Measurements from ENCODE around the gene MED13L.

MED13L gene

DNA sequence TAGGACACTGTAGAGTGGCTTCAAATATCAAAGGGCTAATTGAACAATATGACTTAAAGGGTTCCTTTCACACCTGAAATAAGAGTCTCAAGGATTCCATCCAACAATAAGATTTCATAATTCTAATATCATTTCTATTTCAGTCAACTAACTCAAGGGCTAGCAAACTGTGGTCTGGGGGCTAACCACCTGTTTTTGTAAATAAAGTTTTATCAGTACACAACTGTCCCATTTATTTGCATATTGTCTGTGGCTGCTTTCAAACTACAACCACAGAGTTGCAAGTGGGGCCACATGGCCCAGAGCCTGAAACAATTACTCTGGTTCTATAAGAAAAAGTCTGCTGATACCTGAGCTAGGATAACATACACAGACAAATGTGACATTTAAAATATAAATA, 29.1 kb downstream of the MED13L start:
- TF ChIP-seq, protein P1, sequence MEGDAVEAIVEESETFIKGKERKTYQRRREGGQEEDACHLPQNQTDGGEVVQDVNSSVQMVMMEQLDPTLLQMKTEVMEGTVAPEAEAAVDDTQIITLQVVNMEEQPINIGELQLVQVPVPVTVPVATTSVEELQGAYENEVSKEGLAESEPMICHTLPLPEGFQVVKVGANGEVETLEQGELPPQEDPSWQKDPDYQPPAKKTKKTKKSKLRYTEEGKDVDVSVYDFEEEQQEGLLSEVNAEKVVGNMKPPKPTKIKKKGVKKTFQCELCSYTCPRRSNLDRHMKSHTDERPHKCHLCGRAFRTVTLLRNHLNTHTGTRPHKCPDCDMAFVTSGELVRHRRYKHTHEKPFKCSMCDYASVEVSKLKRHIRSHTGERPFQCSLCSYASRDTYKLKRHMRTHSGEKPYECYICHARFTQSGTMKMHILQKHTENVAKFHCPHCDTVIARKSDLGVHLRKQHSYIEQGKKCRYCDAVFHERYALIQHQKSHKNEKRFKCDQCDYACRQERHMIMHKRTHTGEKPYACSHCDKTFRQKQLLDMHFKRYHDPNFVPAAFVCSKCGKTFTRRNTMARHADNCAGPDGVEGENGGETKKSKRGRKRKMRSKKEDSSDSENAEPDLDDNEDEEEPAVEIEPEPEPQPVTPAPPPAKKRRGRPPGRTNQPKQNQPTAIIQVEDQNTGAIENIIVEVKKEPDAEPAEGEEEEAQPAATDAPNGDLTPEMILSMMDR (IDR thresholded peaks at IDR 0.05; ENCODE audit: low read depth, low read length, missing control alignments) = no peak
- DNase-seq (ENCODE audit: extremely low read depth, low read depth) = no peak
- H3K4me3 ChIP-seq (replicated peaks; ENCODE audit: low read depth, low read length) = no peak overlapping the region

- peak; percentile 24 for DNase-seq (ENCODE audit: extremely low read depth, low read depth)
- TF ChIP-seq, protein P1 (IDR thresholded peaks at IDR 0.05; ENCODE audit: low read depth, low read length, missing control alignments) = no peak
- no peak overlapping the region for H3K4me3 ChIP-seq (replicated peaks; ENCODE audit: low read depth, low read length)
Observed at GRCh38 chr12:116247377-116247776, 30.1 kb downstream of the MED13L start.

- TF ChIP-seq, protein P1 (IDR thresholded peaks at IDR 0.05; ENCODE audit: low read depth, low read length, missing control alignments) = no peak
Observed at GRCh38 chr12:116246490-116247179, 30.9 kb downstream of the MED13L start.

GRCh38 chr12:116245189-116245588, 32.3 kb downstream of the MED13L start:
- TF ChIP-seq, protein P1 (IDR thresholded peaks at IDR 0.05; ENCODE audit: low read depth, low read length, missing control alignments) = no peak
- DNase-seq (ENCODE audit: extremely low read depth, low read depth) = no peak
- no peak overlapping the region for H3K4me3 ChIP-seq (replicated peaks; ENCODE audit: low read depth, low read length)

More at GRCh38 chr12:116246490-116247179, 30.9 kb downstream of the MED13L start:
- no peak overlapping the region for H3K4me3 ChIP-seq (replicated peaks; ENCODE audit: low read depth, low read length)
- no peak for DNase-seq (ENCODE audit: extremely low read depth, low read depth)

- TF ChIP-seq, protein P1 (IDR thresholded peaks at IDR 0.05; ENCODE audit: low read depth, low read length, missing control alignments) = no peak
- no peak for DNase-seq (ENCODE audit: extremely low read depth, low read depth)
- H3K4me3 ChIP-seq (replicated peaks; ENCODE audit: low read depth, low read length) = no peak overlapping the region
Observed at GRCh38 chr12:116244474-116245090, 32.9 kb downstream of the MED13L start.

DNA sequence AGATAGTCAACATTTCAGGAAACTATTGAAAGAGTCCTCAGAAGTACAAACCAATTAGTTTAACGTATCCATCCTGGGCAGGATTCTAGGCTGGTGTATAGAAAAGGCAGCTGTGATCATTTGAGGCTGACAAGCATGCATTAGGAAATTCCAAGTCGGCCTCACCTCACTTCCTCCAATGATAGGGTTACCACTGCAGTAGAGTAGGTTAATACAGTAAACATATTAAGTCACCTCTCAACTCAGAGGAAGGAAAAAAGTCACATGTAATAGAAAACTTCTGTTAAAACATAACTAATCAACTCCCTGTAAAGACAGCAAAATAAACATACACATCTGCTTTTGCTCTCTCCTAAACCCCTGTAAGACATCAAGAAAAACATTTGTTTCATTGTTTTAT, 33.5 kb downstream of the MED13L start:
- H3K4me3 ChIP-seq (replicated peaks; ENCODE audit: low read depth, low read length) = no peak overlapping the region
- DNase-seq (ENCODE audit: extremely low read depth, low read depth) = peak; percentile 46
- TF ChIP-seq, protein P1 (IDR thresholded peaks at IDR 0.05; ENCODE audit: low read depth, low read length, missing control alignments) = no peak
